HepG2 (cell line): ENCODE measurements around the gene ARHGAP32. TPM values are rescaled to one million over a fixed set of nuclear protein-coding genes. Genes with fewer than 3 reads are reported as not detected.

Experiments used
- ATAC-seq: fragments of 200-7000 bp; cut with Tn5 transposase; 3 replicates; pipeline ENCODE4 v1.9.1; 2020; ENCODE audit warnings: mild to moderate bottlenecking, moderate library complexity
- BruUV-seq: library from RNA; stranded (reverse); fragments of 400-500 nt; replicated peaks from 2 replicates; lab custom pipeline; 2021; lab: Mats Ljungman, UMichigan
- CTCF ChIA-PET: fragments of 300-600 bp; formaldehyde crosslinking; extraction: SDS; loops from one replicate; lab custom pipeline; 2021; ENCODE audit warnings: low total read pairs, inconsistent platforms, low intra/inter-chr PET ratio; lab: Yijun Ruan, JAX
- POLR2A ChIA-PET: fragments of 350-600 bp; sonication (Branson Sonifier 250); formaldehyde crosslinking; loops from one replicate; lab custom pipeline; 2020; ENCODE audit warnings: antibody characterized with exemption, inconsistent platforms; lab: Yijun Ruan, JAX
- DNase-seq: peaks from one replicate; pipeline ENCODE4 v3.0.0-alpha.2; 2015; ENCODE audit warnings: low spot score
- FAIRE-seq: peaks from 3 replicates; lab custom pipeline; 2011; peaks lifted over from hg19 to GRCh38; lab: Jason Lieb, UNC
- H2AFZ ChIP-seq: one replicate; pipeline ENCODE4 v1.6.1; 2011; ENCODE audit warnings: low read length, inconsistent platforms
- H3K27ac ChIP-seq: fragments of 300-600 bp; 3 replicates; pipeline ENCODE4 v1.8.0; 2011; ENCODE audit warnings: mixed run types, mild to moderate bottlenecking, mixed read lengths, low read length, inconsistent platforms; ENCODE audit not compliant: insufficient read depth; ENCODE audit errors: extremely low read length
- H3K27me3 ChIP-seq, 2 experiments: fragments of 200-600 bp in 1 of 2; 2 replicates in 1 of 2; 3 replicates in 1 of 2; pipeline versions ENCODE4 v1.6.0 to v1.8.0; 2011; ENCODE audit warnings: low read length in 2 of 2, mild to moderate bottlenecking in 2 of 2, moderate library complexity in 2 of 2, inconsistent platforms in 1 of 2; ENCODE audit not compliant: insufficient read depth in 2 of 2, control insufficient read depth in 1 of 2
- H3K36me3 ChIP-seq, 2 experiments: fragments of 200-600 bp in 1 of 2; replicated peaks in 1 of 2; 2 replicates in 1 of 2; 3 replicates in 1 of 2; pipeline versions ENCODE4 v1.5.1 to v1.8.0; 2011; ENCODE audit warnings: low read length in 2 of 2, inconsistent platforms in 1 of 2; ENCODE audit not compliant: insufficient read depth in 2 of 2, control insufficient read depth in 1 of 2
- H3K4me1 ChIP-seq: 2 replicates; pipeline ENCODE4 v1.5.1; 2012; ENCODE audit warnings: low read length, inconsistent platforms; ENCODE audit not compliant: insufficient read depth
- H3K4me2 ChIP-seq: 2 replicates; pipeline ENCODE4 v1.6.0; 2011; ENCODE audit warnings: low read depth, low read length, inconsistent platforms
- H3K4me3 ChIP-seq, 3 experiments: fragments of 200-600 bp in 1 of 3; sonication (generic), shearing (Covaris generic) in 1 of 3; replicated peaks in 1 of 3; 2 replicates each; pipeline ENCODE4 v1.5.1; 2011 to 2016; ENCODE audit warnings: low read length in 3 of 3, inconsistent platforms in 2 of 3, low read depth in 2 of 3, mild to moderate bottlenecking in 2 of 3, control low read depth in 1 of 3, mixed read lengths in 1 of 3; ENCODE audit not compliant: insufficient read depth in 1 of 3
- H3K79me2 ChIP-seq: one replicate; pipeline ENCODE4 v1.6.1; 2011; ENCODE audit warnings: low read length, inconsistent platforms; ENCODE audit not compliant: insufficient read depth
- H3K9ac ChIP-seq: 2 replicates; pipeline ENCODE4 v1.6.0; 2011; ENCODE audit warnings: mild to moderate bottlenecking, low read depth, low read length, inconsistent platforms; ENCODE audit not compliant: insufficient read depth
- H3K9me3 ChIP-seq: 2 replicates; pipeline ENCODE4 v1.5.1; 2012; ENCODE audit warnings: mild to moderate bottlenecking, low read length
- H4K20me1 ChIP-seq: 2 replicates; pipeline ENCODE4 v1.6.0; 2011; ENCODE audit warnings: inconsistent platforms, mild to moderate bottlenecking, low read length, moderate library complexity; ENCODE audit not compliant: insufficient read depth
- HNF4G ChIP-seq, 2 experiments: sonication (generic) in 1 of 2; formaldehyde crosslinking in 1 of 2; IDR thresholded peaks; 2 replicates each; pipeline versions ENCODE4 v1.4.0 to v1.6.1; 2011 to 2020; ENCODE audit warnings: borderline replicate concordance in 2 of 2, low read depth in 2 of 2, mild to moderate bottlenecking in 2 of 2, low read length in 1 of 2, missing genetic modification reagents in 1 of 2, moderate library complexity in 1 of 2
- NFATC3 ChIP-seq: sonication (generic); formaldehyde crosslinking; IDR thresholded peaks from 2 replicates; pipeline ENCODE4 v1.5.1; 2020; ENCODE audit warnings: mild to moderate bottlenecking, missing genetic modification reagents
- PTBP1 ChIP-seq: fragments of 200-400 bp; formaldehyde crosslinking; IDR thresholded peaks from 2 replicates; pipeline ENCODE4 v1.6.1; 2018; ENCODE audit warnings: low read length, low read depth; ENCODE audit not compliant: poor library complexity, severe bottlenecking
- ZNF337 ChIP-seq: sonication (generic); formaldehyde crosslinking; IDR thresholded peaks from 2 replicates; pipeline ENCODE4 v1.5.1; 2020; ENCODE audit warnings: missing genetic modification reagents, low read depth, mild to moderate bottlenecking, borderline replicate concordance
- ZNF784 ChIP-seq: sonication (generic); formaldehyde crosslinking; IDR thresholded peaks from 2 replicates; pipeline ENCODE4 v1.5.1; 2020; ENCODE audit warnings: missing genetic modification reagents, mild to moderate bottlenecking, borderline replicate concordance
- WGBS: methylation state at CpG from one replicate; pipeline ENCODE4 v1.1.6; 2017; ENCODE audit warnings: low lambda C conversion rate; 5-methylcytosine and 5-hydroxymethylcytosine counted together
- in situ Hi-C: cut with HindIII; loops from 2 replicates; pipeline ENCODE4 v1.10.0; 2017; ENCODE audit warnings: low pct_unique_long_range_greater_than_20kb; ENCODE audit not compliant: extremely low pct_ligation_motif_present
- intact Hi-C: fragments of 100-400 bp; cut with micrococcal nuclease; formaldehyde crosslinking; loops from one replicate; pipeline ENCODE4 v1.10.0; 2022; ENCODE audit not compliant: unreplicated experiment
- polyA plus RNA-seq, 8 experiments: library from polyadenylated mRNA; depleted of rRNA in 3 of 8; stranded (reverse) in 7 of 8; unstranded in 1 of 8; fragments of >200 nt; fragmentation: Illumina TruSeq in 4 of 8; extraction: Trizol in 4 of 8; gene quantifications; 2 replicates each; pipeline versions ENCODE4 v1.2.1 to v1.2.3, GENCODE V29; 2011 to 2016; ENCODE audit warnings: low read depth in 4 of 8, missing spikeins in 1 of 8, mixed read lengths in 1 of 8; ENCODE audit not compliant: insufficient read depth in 1 of 8
- total RNA-seq, 5 experiments: library from RNA; depleted of rRNA; stranded (reverse); fragments of >200 nt; fragmentation: Illumina TruSeq; extraction: Trizol; gene quantifications; 2 replicates each; pipeline ENCODE4 v1.2.3, GENCODE V29; 2016; ENCODE audit warnings: low read depth in 1 of 5

The ARHGAP32 gene
- total and polyA plus RNA-seq, 2 of the 13 experiments (the other 11 are each of a cell fraction or from before 2014, with no cell fraction given) = 6.3 to 8.2 TPM

- TF ChIP-seq HNF4G (IDR thresholded peaks at IDR 0.05; ENCODE audit: borderline replicate concordance, low read depth, low read length) = no peak
- TF ChIP-seq HNF4G (CRISPR knock-in tag; IDR thresholded peaks at IDR 0.05; ENCODE audit: borderline replicate concordance, low read depth) = no peak
- no peak for TF ChIP-seq PTBP1
- no peak for TF ChIP-seq ZNF784 (CRISPR knock-in tag)
- TF ChIP-seq NFATC3 (CRISPR knock-in tag) = no peak
- in situ Hi-C loops (no loop called here), intact Hi-C loops (no loop called here)
- DNase-seq = no peak
- Histone ChIP-seq H3K36me3 (no peaks in the 10 kb centered on the region), H3K27ac (no peak overlapping the region), H3K4me2 (no peak overlapping the region), H2AFZ (no peak overlapping the region), H4K20me1 (no peaks in the 10 kb centered on the region), H3K79me2 (no peaks in the 10 kb centered on the region), H3K9ac (no peak overlapping the region), H3K9me3 (no peaks in the 10 kb centered on the region), H3K4me1 (no peaks in the 10 kb centered on the region), H3K27me3 (peaks cover 8 to 52% of the 10 kb centered on the region in 2 experiments; a peak in 4 of 5 replicates), H3K4me3 (no peak overlapping the region)
- 40% methylated on average over 16 of the region's 16 CpGs for WGBS
- FAIRE-seq = no peak
- BruUV-seq = no TSS peak
- no peak for ATAC-seq
- ChIA-PET CTCF (no interaction called here), POLR2A (no interaction called here)
Measured at GRCh38 chr11:128943428-128943976, 248.6 kb downstream of the ARHGAP32 start.

GRCh38 chr11:128942817-128943427, 249.2 kb downstream of the ARHGAP32 start, which contains the start of gene TP53AIP1:
Gene TP53AIP1 (minus strand): TSS chr11:128942871. CDS start chr11:128937818, 5,053 bp downstream.
- Histone ChIP-seq H2AFZ (no peak within 1 kb of the TSS), H3K27me3 (peaks cover 13 to 58% of the 10 kb centered on the region in 2 experiments; a peak in 4 of 5 replicates), H3K4me3 (no peak within 1 kb of the TSS), H3K79me2 (no peaks in the 10 kb centered on the region), H3K36me3 (no peaks in the 10 kb centered on the region), H3K9ac (no peak within 1 kb of the TSS), H3K9me3 (no peaks in the 10 kb centered on the region), H4K20me1 (no peaks in the 10 kb centered on the region), H3K4me1 (no peaks in the 10 kb centered on the region), H3K4me2 (no peak within 1 kb of the TSS), H3K27ac (no peak within 1 kb of the TSS)
- TF ChIP-seq ZNF337 (CRISPR knock-in tag) = no peak
- no TSS peak for BruUV-seq
- ATAC-seq (no peak), FAIRE-seq (no peak), DNase-seq (no peak)
- ChIA-PET POLR2A (no interaction called here), CTCF (no interaction called here)
- in situ Hi-C loops (no loop called here), intact Hi-C loops (no loop called here)
- WGBS = 60% methylated on average over 8 of the region's 21 CpGs
